ENCODE results near the gene SURF6. TPM values are rescaled to one million over a fixed set of nuclear protein-coding genes. Genes with fewer than 3 reads are reported as not detected.

The SURF6 gene
- total and polyA plus RNA-seq, 10 donors, result 13.2 to 28.6 (median 17.2) TPM

DNA sequence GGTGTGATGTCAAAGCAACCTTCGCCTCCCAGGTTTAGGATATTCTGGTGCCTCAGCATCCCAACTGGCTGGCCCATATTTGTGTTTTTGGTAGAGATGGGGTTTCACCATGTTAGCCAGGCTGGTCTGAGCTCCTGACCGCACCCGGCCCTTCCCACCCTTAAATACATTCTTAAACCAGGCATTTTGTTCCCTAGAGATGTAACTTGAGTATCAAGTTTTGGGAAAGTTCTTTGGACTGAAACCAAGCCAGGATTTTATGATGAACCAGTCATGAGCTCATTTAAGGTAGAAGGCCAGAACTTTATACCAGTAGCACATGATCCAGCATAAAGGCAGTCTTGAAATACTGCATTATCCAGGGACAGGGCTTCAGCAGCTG lies 15.5 kb upstream of the SURF6 start:
- WGBS, 5 donors, result 93 to 100% (median 97%) methylated on average over 3 of the region's 3 CpGs
- H3K36me3 ChIP-seq, result peaks cover 8 to 60% (median 50%) of the 10 kb centered on the region in 6 donors
- H3K9me3 ChIP-seq, result no peaks in the 10 kb centered on the region
- peak overlapping the region in 1 of 8 donors; percentile 6 for H3K27ac ChIP-seq
- TF ChIP-seq POLR2A (IDR thresholded peaks at IDR 0.05), result no peak
- TF ChIP-seq POLR2AphosphoS5 (IDR thresholded peaks at IDR 0.05), result no peak
- no peak for TF ChIP-seq CTCF (IDR thresholded peaks at IDR 0.05 in 8 of 11, conservative IDR thresholded peaks at IDR 0.05 in 3 of 11)
- no peak overlapping the region for H3K4me3 ChIP-seq
- peaks cover 29 to 84% (median 50%) of the 10 kb centered on the region in 6 donors for H3K4me1 ChIP-seq
- no peak for DNase-seq
- intact Hi-C loops (cut with DNase I; ENCODE audit: low total_unique reads), result no loop called here
- no peaks in the 10 kb centered on the region for H3K27me3 ChIP-seq (replicated peaks in 1 of 7)

- no peak overlapping the region for H3K27ac ChIP-seq
- peaks cover 25 to 88% (median 50%) of the 10 kb centered on the region in 6 donors for H3K4me1 ChIP-seq
- peak overlapping the region in 1 of 8 donors; percentile 88 for H3K4me3 ChIP-seq
- DNase-seq, result no peak
- intact Hi-C loops (cut with DNase I; ENCODE audit: low total_unique reads), result no loop called here
- no peaks in the 10 kb centered on the region for H3K9me3 ChIP-seq
- no peaks in the 10 kb centered on the region for H3K27me3 ChIP-seq (replicated peaks in 1 of 7)
- TF ChIP-seq POLR2AphosphoS5 (IDR thresholded peaks at IDR 0.05) (peak in 1 of 3 donors; percentile 7), POLR2A (IDR thresholded peaks at IDR 0.05) (no peak), CTCF (IDR thresholded peaks at IDR 0.05 in 8 of 11, conservative IDR thresholded peaks at IDR 0.05 in 3 of 11) (no peak)
- 82 to 88% (median 85%) methylated on average over 14 to 15 of the region's 15 CpGs for WGBS, 5 donors
- peaks cover 8 to 72% (median 58%) of the 10 kb centered on the region in 6 donors for H3K36me3 ChIP-seq
Measured at GRCh38 chr9:133349965-133350616, 14.1 kb upstream of the SURF6 start.

- WGBS, 5 donors, result 16 to 21% (median 17%) methylated on average over 25 of the region's 25 CpGs
- peak overlapping the region; percentile 89 to 95 (median 94) for H3K27ac ChIP-seq
- intact Hi-C loops (cut with DNase I; ENCODE audit: low total_unique reads), result no loop called here
- H3K4me3 ChIP-seq, result peak overlapping the region; percentile 66 to 100 (median 88)
- TF ChIP-seq CTCF (IDR thresholded peaks at IDR 0.05 in 8 of 11, conservative IDR thresholded peaks at IDR 0.05 in 3 of 11) (no peak), POLR2A (IDR thresholded peaks at IDR 0.05) (no peak), POLR2AphosphoS5 (IDR thresholded peaks at IDR 0.05) (no peak)
- H3K36me3 ChIP-seq, result peaks cover 8 to 74% (median 68%) of the 10 kb centered on the region in 6 donors
- H3K9me3 ChIP-seq, result no peaks in the 10 kb centered on the region
- no peaks in the 10 kb centered on the region for H3K27me3 ChIP-seq (replicated peaks in 1 of 7)
- H3K4me1 ChIP-seq, result peaks cover 20 to 84% (median 40%) of the 10 kb centered on the region in 6 donors
- no peak for DNase-seq
Measured at GRCh38 chr9:133348718-133349573, 13.0 kb upstream of the SURF6 start.
